H7 (cell line): ENCODE data around the gene BMP6. TPM values are rescaled to one million over a fixed set of nuclear protein-coding genes. Genes with fewer than 3 reads are reported as not detected.

ENCODE experiments used
- DNase-seq: peaks from one replicate; pipeline ENCODE4 v3.0.0; 2012
- H3K27me3 ChIP-seq: 2 replicates; pipeline ENCODE4 v1.6.0; 2011; ENCODE audit warnings: mild to moderate bottlenecking, low read length; ENCODE audit not compliant: control insufficient read depth, insufficient read depth
- H3K36me3 ChIP-seq: replicated peaks from 2 replicates; pipeline ENCODE4 v1.5.1; 2011; ENCODE audit warnings: low read length; ENCODE audit not compliant: control insufficient read depth, insufficient read depth
- H3K4me3 ChIP-seq: 2 replicates; pipeline ENCODE4 v1.5.1; 2011; ENCODE audit warnings: low read depth, mild to moderate bottlenecking, control low read depth, low read length, moderate library complexity; ENCODE audit not compliant: insufficient read depth
- total RNA-seq: library from RNA; depleted of rRNA; stranded (reverse); fragments of >200 nt; shearing (Covaris generic); gene quantifications from 2 replicates; pipeline ENCODE4 v1.2.3, GENCODE V29; 2014; rRNA removed

Gene BMP6
- total RNA-seq = 0.37 and 0.73 TPM in 2 replicates

- peak; percentile 98 for DNase-seq
- Histone ChIP-seq H3K27me3 (peaks cover 70% of the 10 kb centered on the region), H3K36me3 (no peaks in the 10 kb centered on the region), H3K4me3 (peak within 1 kb of the TSS; percentile 57)
Observed at GRCh38 chr6:7725849-7726415, at the start of gene BMP6. BMP6 (plus strand) TSS chr6:7726099; CDS start chr6:7726956, 857 bp downstream.

GRCh38 chr6:7677229-7677628 is 48.7 kb upstream of the BMP6 start:
- no peak for DNase-seq
- Histone ChIP-seq H3K4me3 (no peak overlapping the region), H3K27me3 (no peaks in the 10 kb centered on the region), H3K36me3 (no peaks in the 10 kb centered on the region)

- no peak for DNase-seq
- H3K27me3 ChIP-seq = no peaks in the 10 kb centered on the region; the same call in 1 of the 2 replicates
- no peaks in the 10 kb centered on the region for H3K36me3 ChIP-seq
- H3K4me3 ChIP-seq = no peak overlapping the region
Observed at GRCh38 chr6:7680393-7681075, 45.4 kb upstream of the BMP6 start.

- no peaks in the 10 kb centered on the region for H3K36me3 ChIP-seq
- no peaks in the 10 kb centered on the region; the same call in 1 of the 2 replicates for H3K27me3 ChIP-seq
- H3K4me3 ChIP-seq = no peak overlapping the region
- DNase-seq = peak; percentile 23
Observed at GRCh38 chr6:7681449-7681848, 44.5 kb upstream of the BMP6 start.

GRCh38 chr6:7684076-7684475 is 41.8 kb upstream of the BMP6 start:
- Histone ChIP-seq H3K36me3 (no peaks in the 10 kb centered on the region), H3K27me3 (no peaks in the 10 kb centered on the region; the same call in 1 of the 2 replicates), H3K4me3 (no peak overlapping the region)
- no peak for DNase-seq

GRCh38 chr6:7684843-7685242 is 41.1 kb upstream of the BMP6 start:
- DNase-seq = peak; percentile 54
- Histone ChIP-seq H3K27me3 (no peaks in the 10 kb centered on the region; the same call in 1 of the 2 replicates), H3K4me3 (no peak overlapping the region), H3K36me3 (no peaks in the 10 kb centered on the region)

- Histone ChIP-seq H3K27me3 (no peaks in the 10 kb centered on the region; the same call in 1 of the 2 replicates), H3K4me3 (no peak overlapping the region), H3K36me3 (no peaks in the 10 kb centered on the region)
- no peak for DNase-seq
Observed at GRCh38 chr6:7685276-7685675, 40.6 kb upstream of the BMP6 start.

GRCh38 chr6:7687145-7688111 is 38.5 kb upstream of the BMP6 start:
- Histone ChIP-seq H3K4me3 (no peak overlapping the region), H3K27me3 (no peaks in the 10 kb centered on the region; the same call in 1 of the 2 replicates), H3K36me3 (no peaks in the 10 kb centered on the region)
- DNase-seq = no peak

GRCh38 chr6:7691021-7691420 is 34.9 kb upstream of the BMP6 start:
- no peak for DNase-seq
- H3K4me3 ChIP-seq = no peak overlapping the region
- H3K27me3 ChIP-seq = no peaks in the 10 kb centered on the region
- no peaks in the 10 kb centered on the region for H3K36me3 ChIP-seq

GRCh38 chr6:7691675-7692452 is 34.0 kb upstream of the BMP6 start:
- H3K36me3 ChIP-seq = no peaks in the 10 kb centered on the region
- no peaks in the 10 kb centered on the region for H3K27me3 ChIP-seq
- no peak for DNase-seq
- H3K4me3 ChIP-seq = no peak overlapping the region

- no peak for DNase-seq
- Histone ChIP-seq H3K4me3 (no peak overlapping the region), H3K36me3 (no peaks in the 10 kb centered on the region), H3K27me3 (no peaks in the 10 kb centered on the region)
Observed at GRCh38 chr6:7692453-7692784, 33.5 kb upstream of the BMP6 start.

GRCh38 chr6:7693827-7694226 is 32.1 kb upstream of the BMP6 start:
- H3K27me3 ChIP-seq = no peaks in the 10 kb centered on the region
- H3K36me3 ChIP-seq = no peaks in the 10 kb centered on the region
- H3K4me3 ChIP-seq = no peak overlapping the region
- no peak for DNase-seq

GRCh38 chr6:7696061-7696460 is 29.8 kb upstream of the BMP6 start:
- Histone ChIP-seq H3K27me3 (no peaks in the 10 kb centered on the region), H3K36me3 (no peaks in the 10 kb centered on the region), H3K4me3 (no peak overlapping the region)
- no peak for DNase-seq

- no peaks in the 10 kb centered on the region for H3K27me3 ChIP-seq
- no peak for DNase-seq
- H3K36me3 ChIP-seq = no peaks in the 10 kb centered on the region
- no peak overlapping the region for H3K4me3 ChIP-seq
Observed at GRCh38 chr6:7697432-7697819, 28.5 kb upstream of the BMP6 start.
